ENCODE results near the gene BAMBI.
"Not testable (repeated sequence)": the region's sequence is repeated elsewhere in the genome, so short reads cannot be mapped to it uniquely, and the experiment has no call there.

The BAMBI gene

GRCh38 chr10:28676968-28677887 is at the start of gene BAMBI:
Gene BAMBI (plus strand): TSS chr10:28677521. CDS start chr10:28677898, 377 bp downstream.
- peak; percentile 75 to 88 (median 85) for DNase-seq

GRCh38 chr10:28628184-28628893 is 49.0 kb upstream of the BAMBI start:
- DNase-seq = peak in 5 of 6 experiments; percentile 23 to 46 (median 36)

- DNase-seq = no peak
Measured at GRCh38 chr10:28631896-28632583, 45.3 kb upstream of the BAMBI start.

- DNase-seq = no peak
Measured at GRCh38 chr10:28632584-28632945, 44.8 kb upstream of the BAMBI start.

GRCh38 chr10:28633750-28634149 is 43.6 kb upstream of the BAMBI start:
- no peak for DNase-seq

GRCh38 chr10:28637346-28637745 is 40.0 kb upstream of the BAMBI start:
- no peak for DNase-seq

GRCh38 chr10:28638392-28638791 is 38.9 kb upstream of the BAMBI start:
- DNase-seq = no peak

- no peak for DNase-seq
Measured at GRCh38 chr10:28640551-28640950, 36.8 kb upstream of the BAMBI start.

GRCh38 chr10:28644647-28645046 is 32.7 kb upstream of the BAMBI start:
- no peak for DNase-seq

GRCh38 chr10:28652106-28652505 is 25.2 kb upstream of the BAMBI start:
- no peak for DNase-seq

GRCh38 chr10:28652703-28653102 is 24.6 kb upstream of the BAMBI start:
- no peak for DNase-seq

- not testable (repeated sequence) for DNase-seq
Measured at GRCh38 chr10:28658824-28659223, 18.5 kb upstream of the BAMBI start.

GRCh38 chr10:28661035-28661434 is 16.3 kb upstream of the BAMBI start:
- DNase-seq = no peak

GRCh38 chr10:28663576-28664368 is 13.5 kb upstream of the BAMBI start:
- peak; percentile 22 to 59 (median 51) for DNase-seq

GRCh38 chr10:28664369-28664740 is 13.0 kb upstream of the BAMBI start:
- DNase-seq = no peak

GRCh38 chr10:28666751-28667467 is 10.4 kb upstream of the BAMBI start:
- no peak for DNase-seq

GRCh38 chr10:28668363-28669226 is 8.7 kb upstream of the BAMBI start:
- DNase-seq = peak in 2 of 6 experiments; percentile 5 to 24

GRCh38 chr10:28669227-28670173 is 7.8 kb upstream of the BAMBI start:
- no peak for DNase-seq

GRCh38 chr10:28674782-28675181 is 2.5 kb upstream of the BAMBI start:
- DNase-seq = no peak

Measured in stimulated activated naive CD4-positive, alpha-beta T cell (primary cell).